ENCODE results near the gene PDE5A. TPM values are rescaled to one million over a fixed set of nuclear protein-coding genes. Genes with fewer than 3 reads are reported as not detected.

Gene PDE5A
- total RNA-seq, 1 experiment from 2014 or later, result 5.0 TPM

DNA sequence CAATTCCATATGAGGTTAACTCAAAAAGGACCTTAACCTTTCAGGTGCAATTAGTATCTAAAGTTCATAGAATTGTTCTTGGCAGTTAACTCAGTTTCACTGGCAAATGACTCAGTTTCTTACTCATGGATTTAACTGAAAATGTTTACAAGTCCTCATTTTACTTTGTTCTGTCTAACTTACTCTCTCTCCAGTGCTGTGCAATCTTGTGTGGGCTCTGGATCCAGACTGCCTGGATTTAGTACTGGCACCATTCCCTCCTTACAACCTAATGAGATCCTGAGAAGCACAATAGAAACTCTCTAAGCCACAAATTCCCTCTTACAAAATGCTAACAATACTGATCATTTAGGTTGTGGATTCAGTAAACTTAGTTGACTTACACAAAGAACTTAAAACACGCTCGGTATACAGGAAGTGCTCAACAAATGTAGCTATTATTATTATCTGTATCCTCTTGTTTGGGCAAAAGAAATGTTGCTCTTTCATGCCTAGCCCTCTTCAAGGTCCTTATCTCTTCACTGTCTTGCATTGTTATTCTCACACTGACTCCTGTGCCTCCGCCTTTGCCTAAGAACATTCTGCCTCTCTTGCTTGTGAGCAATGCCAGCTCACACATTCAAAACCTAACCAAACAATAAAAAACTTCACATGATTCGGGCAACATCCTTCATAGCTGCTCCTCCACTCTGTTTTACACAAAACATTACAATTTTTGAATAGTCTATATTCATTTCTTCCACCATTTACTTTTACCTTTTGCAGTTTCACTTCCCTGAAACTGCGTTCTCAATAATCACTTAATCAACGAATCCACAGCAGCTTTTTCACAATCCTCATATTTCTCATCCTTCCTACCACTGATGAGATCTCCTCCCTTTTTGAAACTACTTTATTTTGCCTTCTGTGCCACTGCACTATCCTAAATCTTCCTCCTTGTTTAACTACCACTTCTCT, 91.8 kb downstream of the PDE5A start:
- no TSS peak for BruUV-seq (replicated peaks)
- TF ChIP-seq EZH2 (IDR thresholded peaks at IDR 0.05) (no peak), EGR1 (IDR thresholded peaks at IDR 0.05; ENCODE audit: low read depth) (no peak), SRF (IDR thresholded peaks at IDR 0.05; ENCODE audit: low read depth) (no peak), REST (IDR thresholded peaks at IDR 0.05; ENCODE audit: low read depth) (no peak), CEBPB (IDR thresholded peaks at IDR 0.05; ENCODE audit: low read depth) (no peak), POLR2AphosphoS5 (IDR thresholded peaks at IDR 0.05; ENCODE audit: low read depth, low read length) (no peak), JUND (IDR thresholded peaks at IDR 0.05) (no peak), EZH2phosphoT487 (IDR thresholded peaks at IDR 0.05; ENCODE audit: borderline replicate concordance) (no peak), SIN3A (IDR thresholded peaks at IDR 0.05; ENCODE audit: low read depth) (no peak)
- ChIA-PET POLR2A (no interaction called here), CTCF (no interaction called here), RAD21 (ENCODE audit: low non-redundant PET in 1 of 2, low total read pairs in 2 of 2, uncharacterized antibody in 2 of 2, unreplicated experiment in 2 of 2) (no interaction called here)
- H3K4me2 ChIP-seq (ENCODE audit: low read length), result no peak overlapping the region
- H3K27ac ChIP-seq (ENCODE audit: low read depth, low read length), result no peak overlapping the region
- intact Hi-C loops (cut with micrococcal nuclease), result no loop called here
- no peaks in the 10 kb centered on the region for H3K4me1 ChIP-seq (ENCODE audit: control insufficient read depth in 1 of 2, insufficient read depth in 2 of 2, low read length in 2 of 2)
- no peaks in the 10 kb centered on the region for H3K9me2 ChIP-seq (ENCODE audit: insufficient read depth)
- H4K20me1 ChIP-seq (ENCODE audit: insufficient read depth), result no peaks in the 10 kb centered on the region
- H3K79me2 ChIP-seq (ENCODE audit: insufficient read depth, low read length), result no peaks in the 10 kb centered on the region
- H3K9me3 ChIP-seq (ENCODE audit: control insufficient read depth in 1 of 2, insufficient read depth in 1 of 2, low read depth in 1 of 2, low read length in 2 of 2), result no peaks in the 10 kb centered on the region
- DNase-seq (ENCODE audit: low read depth, low spot score) (no peak), ATAC-seq (no peak)
- H3K36me3 ChIP-seq (ENCODE audit: control insufficient read depth in 1 of 2, insufficient read depth in 2 of 2, low read length in 2 of 2), result no peaks in the 10 kb centered on the region
- no peak overlapping the region for H3K9ac ChIP-seq (ENCODE audit: low read length)
- H3K4me3 ChIP-seq (replicated peaks in 1 of 2; ENCODE audit: low read depth in 1 of 2, low read length in 2 of 2), result no peak overlapping the region
- no peak overlapping the region for H2AFZ ChIP-seq (ENCODE audit: low read depth, low read length, poor library complexity, severe bottlenecking)
- H3K27me3 ChIP-seq (ENCODE audit: insufficient read depth, low read length), result no peaks in the 10 kb centered on the region
